Measurements from ENCODE around the gene NTM.

- TF ChIP-seq, protein P1, sequence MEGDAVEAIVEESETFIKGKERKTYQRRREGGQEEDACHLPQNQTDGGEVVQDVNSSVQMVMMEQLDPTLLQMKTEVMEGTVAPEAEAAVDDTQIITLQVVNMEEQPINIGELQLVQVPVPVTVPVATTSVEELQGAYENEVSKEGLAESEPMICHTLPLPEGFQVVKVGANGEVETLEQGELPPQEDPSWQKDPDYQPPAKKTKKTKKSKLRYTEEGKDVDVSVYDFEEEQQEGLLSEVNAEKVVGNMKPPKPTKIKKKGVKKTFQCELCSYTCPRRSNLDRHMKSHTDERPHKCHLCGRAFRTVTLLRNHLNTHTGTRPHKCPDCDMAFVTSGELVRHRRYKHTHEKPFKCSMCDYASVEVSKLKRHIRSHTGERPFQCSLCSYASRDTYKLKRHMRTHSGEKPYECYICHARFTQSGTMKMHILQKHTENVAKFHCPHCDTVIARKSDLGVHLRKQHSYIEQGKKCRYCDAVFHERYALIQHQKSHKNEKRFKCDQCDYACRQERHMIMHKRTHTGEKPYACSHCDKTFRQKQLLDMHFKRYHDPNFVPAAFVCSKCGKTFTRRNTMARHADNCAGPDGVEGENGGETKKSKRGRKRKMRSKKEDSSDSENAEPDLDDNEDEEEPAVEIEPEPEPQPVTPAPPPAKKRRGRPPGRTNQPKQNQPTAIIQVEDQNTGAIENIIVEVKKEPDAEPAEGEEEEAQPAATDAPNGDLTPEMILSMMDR (IDR thresholded peaks at IDR 0.05; ENCODE audit: low read depth, low read length, poor library complexity, severe bottlenecking): no peak
- no peak for TF ChIP-seq EZH2phosphoT487 (IDR thresholded peaks at IDR 0.05; ENCODE audit: borderline replicate concordance, low read length)
Observed at GRCh38 chr11:131618201-131618600, 247.8 kb downstream of the NTM start.
